GM21737 (cell line): Measurements from ENCODE around the gene DISC1.

Experiments used
- ATAC-seq: cut with Tn5 transposase; IDR thresholded peaks from one replicate; pipeline ENCODE4 v1.9.1; 2021; ENCODE audit warnings: mild to moderate bottlenecking, moderate library complexity; ENCODE audit not compliant: unreplicated experiment

DISC1 gene

DNA sequence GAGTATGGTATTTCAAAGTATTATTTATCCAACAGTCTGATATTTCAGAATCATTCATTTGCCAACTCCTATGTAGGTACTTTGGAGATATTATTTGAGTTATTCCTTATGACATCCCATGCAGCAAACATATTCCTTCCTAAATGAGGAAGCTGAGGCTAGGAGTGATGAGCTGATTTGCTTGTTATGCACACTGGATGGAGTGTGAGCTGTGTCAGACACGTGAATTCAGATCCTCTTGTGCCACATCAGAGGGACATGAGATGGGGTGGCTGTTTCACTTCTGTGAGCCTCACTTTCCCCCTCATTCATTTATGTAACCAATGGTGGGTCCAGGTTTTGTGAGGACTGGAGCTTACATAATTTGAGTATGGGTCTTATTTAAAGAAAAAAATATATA, 215.9 kb downstream of the DISC1 start:
- ATAC-seq, result no peak

DNA sequence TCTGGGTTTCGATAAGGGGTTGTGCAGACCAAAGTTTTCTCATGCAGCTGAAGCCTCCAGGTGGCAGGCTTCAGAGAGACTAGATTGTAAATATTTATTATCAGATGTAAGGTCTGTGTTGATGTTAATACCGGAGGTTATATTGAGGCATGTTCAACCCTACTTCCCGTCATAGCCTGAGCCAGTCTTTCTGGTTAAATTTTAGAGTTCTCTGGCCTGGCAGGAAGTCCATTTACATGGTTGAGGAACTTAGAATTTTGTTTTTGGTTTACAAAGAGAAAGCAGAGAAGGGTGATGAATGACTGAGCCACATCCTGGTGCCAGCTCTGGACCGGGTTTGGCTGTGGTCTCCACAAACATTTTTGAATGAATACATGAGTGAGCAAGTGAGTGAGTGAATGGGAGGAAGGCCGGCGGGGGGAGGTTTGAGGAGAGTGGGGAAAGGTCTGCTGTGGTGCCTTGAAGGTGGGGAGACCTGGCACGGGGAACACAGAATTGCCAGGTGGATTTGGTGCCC, 218.5 kb downstream of the DISC1 start:
- ATAC-seq, result peak; percentile 46

DNA sequence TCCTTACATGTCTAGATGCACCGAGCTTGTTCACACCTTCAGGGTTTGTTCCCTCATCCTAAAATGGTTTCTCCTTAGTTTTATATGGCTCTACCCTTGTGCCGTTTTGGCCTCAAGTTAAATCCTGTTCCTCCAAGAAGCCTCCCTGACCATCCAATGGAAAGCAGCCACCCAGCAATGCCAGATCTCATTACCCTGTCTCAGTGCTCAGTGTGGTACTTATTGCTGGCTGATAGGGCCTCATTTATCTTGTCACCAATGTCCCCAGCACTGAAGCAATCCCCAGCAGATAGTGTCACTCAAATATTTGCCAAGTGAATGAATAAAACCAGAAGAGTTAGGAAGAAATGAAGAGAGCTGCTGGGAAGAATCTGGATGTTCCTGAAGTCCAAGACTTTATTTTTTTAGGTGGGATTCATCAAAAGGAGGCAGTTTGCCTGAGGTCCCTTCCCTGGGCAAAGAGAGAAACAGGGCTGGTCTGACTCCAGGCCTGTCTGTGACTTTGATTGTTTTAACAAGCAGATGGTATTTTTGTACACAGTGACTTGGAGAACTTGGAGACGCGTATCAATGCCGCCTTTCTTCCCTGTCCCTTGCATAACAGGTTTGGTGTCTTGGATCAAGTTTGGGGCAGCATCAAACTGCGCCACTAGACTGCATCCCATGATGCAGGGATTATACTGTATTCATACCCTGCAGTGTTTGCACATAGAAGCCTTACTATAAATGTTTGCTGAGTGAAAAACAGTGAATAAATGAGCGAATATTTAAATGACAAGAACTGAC, 221.2 kb downstream of the DISC1 start:
- no peak for ATAC-seq

DNA sequence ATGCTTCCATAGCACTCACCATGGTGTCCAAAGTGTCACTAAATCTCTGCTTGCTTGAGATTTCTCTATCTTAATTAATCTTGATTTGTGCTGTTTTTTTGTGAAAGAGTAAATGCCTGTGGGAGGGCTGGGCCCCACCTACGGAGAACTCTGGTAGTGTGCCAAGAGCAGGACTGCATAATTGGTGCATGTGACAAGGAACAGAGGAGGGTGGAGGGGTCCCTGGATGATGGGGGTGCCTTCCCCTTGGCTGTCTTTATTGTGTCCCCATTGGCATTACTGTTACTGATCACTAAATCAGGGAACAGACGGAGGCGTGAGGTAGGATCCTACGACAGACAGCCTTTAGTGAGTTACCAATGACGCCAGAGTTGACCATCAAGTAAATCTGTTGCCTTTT, 223.4 kb downstream of the DISC1 start:
- ATAC-seq, result no peak

DNA sequence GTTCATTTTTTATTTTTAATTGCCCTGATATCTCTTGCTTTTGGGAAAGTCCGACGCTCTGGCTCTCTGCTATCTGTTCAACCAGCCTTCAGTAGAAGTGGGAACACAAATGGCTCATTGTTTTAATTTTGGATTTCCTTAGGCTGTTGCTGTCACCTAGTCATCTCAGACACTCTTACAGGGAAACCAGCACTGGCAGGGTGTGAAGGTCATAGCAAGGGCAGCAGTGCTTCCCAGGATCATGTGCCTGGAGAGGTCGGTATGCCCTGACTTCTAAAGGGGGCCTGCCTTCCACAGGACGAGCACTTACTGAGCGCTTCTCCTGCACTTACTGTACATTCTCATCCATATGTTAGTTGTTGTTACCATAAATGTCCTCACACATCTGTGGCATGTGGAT, 224.2 kb downstream of the DISC1 start:
- ATAC-seq, result no peak

DNA sequence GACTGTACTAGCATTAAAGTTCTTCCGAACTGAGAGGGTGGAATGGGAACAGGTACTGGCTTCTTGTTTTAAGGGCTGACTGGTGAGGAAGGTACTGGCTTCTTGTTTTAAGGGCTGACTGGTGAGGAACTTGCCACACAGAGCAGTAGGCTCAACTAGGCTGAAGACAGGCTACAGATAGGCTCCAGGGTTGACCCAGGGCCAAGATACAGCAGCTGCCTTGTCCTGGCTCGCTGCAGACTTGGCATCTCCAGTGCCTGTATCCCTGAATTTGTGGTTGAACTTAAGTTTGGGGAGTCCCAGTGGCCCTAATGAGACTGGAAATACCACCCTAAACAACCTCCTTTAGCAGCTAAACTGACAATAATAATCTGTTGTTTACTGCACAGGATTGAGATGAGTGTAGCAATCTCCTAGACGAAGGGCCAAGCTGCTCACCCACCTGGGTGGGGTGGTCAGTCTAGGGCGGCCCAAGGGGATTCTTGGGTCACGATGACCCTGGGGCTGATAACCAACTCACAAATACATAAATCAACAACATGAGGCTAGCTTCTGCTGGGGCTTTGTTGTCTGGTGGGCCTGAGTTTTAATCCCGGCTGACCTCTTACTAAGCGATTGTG, 227.1 kb downstream of the DISC1 start:
- no peak for ATAC-seq

DNA sequence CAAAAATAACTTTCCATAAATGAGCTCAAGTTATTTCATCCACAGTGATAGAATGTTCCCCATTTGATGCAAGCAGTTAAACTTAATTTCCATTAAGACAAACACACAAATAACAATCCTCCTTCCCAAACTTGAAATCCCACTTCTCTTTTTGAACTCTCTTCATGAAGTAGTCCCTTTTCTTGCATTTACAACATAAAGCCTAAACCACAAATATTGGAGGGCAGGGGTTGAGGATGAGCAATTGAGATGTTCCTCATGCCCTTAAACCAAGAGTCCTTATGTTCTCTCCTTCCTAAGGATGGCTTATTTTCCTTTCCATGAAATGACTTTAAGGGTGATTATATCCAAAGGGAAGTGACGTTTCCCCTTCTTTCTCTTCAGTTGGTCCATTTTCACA, 228.8 kb downstream of the DISC1 start:
- ATAC-seq, result no peak

DNA sequence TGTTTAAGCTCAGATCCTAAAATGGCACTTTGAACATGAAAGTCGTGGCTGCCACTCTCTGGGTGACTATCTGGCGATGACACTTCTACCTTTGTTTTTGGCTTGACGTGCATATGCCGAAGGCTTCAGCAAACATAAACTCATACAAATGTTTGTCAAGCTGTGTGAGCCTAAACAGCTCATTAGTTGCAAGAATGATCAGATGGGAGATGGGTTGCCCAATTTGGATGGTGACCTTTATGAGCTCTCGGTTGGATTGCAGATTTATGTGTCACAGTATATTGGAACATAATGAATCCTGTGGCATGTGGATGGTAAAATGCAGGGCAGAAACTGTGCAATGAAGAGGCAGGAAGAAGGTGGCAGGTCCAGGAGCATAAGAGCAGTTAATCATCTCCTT, 229.3 kb downstream of the DISC1 start:
- no peak for ATAC-seq

DNA sequence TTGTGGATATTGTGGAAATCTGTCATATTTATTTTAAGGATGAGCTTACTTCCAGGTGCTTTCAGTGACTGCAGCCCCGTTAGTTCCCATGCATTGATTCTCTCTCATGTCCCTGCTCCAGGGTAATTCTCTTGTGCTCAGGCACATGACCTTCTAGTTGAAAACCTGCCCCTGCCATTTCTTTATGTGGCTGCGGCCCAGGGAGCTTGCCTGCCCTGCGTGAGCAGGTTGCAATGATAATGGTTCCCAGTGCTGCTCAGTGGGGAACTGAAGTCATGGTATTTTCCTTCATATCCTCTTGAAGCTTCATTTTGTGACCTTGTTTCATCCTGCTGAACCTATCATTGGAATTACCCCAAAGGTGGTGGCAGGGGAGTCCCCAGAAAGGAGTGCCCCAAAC, 229.8 kb downstream of the DISC1 start:
- ATAC-seq, result no peak

DNA sequence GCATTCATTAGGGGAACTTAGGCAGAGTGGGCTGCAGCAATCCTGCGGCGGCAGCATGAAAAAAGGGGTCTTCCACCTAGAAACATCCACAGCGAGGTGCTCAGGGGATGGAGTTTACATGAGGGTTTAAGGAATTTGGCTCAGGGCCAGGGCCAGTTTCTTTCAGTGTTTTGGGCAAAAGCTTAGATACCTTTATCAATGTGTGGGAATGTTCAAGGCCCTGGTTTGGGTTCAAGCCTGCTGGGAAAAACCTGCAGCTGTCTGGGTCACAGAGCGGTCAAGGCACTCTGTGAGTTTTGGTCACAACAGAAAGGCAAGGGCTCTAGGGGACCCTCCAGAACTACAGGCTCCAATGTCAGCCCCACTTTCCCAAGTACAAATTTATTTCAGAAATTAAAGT, 230.3 kb downstream of the DISC1 start:
- no peak for ATAC-seq

DNA sequence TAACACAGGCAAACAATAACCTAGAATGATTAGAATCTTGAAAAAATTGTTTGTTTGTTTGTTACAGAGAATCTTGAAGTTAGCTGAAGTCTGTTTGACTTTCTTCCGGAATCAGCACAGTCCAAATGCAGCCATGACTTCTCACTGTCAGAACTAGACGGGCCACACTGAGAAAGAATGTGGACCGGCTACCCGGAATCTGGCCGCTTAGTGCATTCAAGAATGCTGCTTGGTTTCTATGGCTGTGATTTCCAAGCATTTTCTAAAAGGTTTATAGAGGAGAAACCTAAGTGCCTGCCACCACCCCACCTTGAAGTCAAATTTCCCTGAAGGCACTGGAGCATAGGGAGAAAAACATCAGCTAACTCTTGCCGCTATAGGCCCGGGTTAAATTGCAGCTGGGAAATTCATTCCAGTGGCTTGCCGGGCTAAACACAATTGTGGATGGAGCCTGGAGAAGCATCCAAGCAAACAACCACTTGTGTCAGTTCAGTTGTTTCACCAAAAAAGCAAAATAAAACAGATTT, 231.1 kb downstream of the DISC1 start:
- no peak for ATAC-seq

DNA sequence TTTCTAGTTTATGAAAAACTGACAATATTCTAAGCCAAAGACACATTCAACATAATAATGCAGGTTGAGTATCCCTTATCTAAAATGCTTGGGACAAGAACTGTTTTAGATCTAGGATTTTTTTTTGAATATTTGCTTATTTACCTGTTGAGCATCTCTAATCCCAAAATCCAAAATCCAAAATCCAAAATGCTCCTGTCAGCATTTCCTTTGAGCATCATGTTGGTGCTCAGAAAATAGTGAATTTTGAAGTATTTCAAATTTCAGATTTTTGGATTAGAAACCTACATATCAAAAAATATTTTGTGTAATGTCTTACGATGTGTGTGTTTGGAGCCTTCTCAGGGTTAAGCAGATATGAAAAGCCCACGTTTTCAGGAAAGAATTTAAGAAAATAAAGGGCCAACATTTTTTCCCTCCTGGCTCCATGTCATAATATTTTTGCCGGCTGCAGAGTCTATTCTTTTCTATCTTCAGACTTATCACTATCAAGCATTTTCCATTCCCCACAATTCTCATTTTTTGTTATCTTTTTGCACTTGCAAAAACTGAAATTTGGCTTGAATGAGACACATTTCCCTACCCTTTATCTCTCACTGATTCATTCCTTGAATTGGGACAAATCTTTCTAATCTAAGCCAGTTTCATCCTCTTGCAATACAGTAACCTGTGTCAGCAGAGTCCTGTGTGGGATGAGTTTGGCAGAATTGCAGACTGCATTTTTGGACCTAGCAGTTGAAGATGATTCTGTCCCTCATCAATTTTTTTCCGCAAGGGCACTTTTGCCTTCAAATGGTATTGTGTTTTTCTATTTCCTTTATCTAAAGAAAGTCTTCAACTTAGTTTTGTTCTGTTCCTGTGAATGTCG, 233.9 kb downstream of the DISC1 start:
- ATAC-seq, result no peak

DNA sequence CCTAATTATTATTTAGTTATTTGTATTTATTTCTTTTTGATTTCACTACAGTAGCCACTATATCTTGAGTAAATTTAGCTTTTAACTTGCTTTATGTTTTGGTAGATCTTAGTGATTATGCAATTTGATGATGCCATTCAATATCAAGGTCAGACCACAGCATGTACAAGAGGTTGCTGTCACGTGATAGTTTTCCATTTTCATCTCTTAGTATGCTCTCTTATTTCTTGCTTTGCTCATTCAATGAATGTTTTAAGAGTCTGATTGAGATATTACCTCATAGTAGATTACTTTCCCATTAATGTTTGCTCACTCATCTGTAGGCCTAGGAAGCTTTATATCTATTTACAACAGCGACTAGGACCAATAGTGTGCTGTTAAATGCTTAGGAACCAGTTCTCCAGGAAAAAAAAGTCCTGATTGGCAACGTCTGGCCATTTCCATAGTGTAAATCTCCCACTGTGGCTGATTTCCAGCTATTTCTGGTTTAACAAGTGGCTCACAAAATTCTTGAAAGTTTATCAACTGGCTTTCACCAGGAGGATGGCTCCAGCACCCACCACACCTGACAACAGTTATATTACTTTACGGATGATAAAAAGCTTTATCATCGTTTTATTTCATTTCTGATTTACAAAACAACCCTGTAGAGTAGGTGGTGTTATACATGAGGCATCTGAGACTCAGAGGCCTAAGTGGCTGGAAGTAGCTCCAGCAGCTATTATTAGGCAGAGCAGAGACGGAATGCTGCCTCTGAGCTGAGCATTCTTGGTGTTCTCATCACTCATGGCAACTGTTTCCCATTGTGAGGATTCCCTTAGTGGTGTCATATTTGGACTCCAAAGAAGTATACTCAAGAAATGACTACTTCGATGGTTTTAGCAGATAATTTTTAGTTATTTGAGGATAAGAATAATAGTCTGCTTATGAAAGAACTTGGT, 235.2 kb downstream of the DISC1 start:
- no peak for ATAC-seq

DNA sequence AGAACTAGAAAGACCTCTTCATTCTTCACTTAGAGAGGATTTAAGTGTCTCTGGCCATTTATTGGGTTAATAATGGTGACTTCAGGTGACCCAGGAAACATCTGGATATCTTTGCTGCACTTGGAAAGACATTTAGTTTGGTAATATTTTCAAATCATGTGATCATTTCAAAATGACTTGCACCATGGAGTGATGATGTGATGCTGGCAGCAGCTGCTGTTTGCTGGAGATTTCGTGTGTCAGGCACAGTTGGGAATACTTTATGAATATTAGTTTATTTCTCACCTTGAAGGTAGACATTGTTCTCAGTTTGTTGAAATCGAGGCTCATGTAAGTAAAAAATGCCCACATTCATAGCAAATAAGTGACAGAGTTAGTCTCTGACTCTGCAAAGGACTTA, 236.0 kb downstream of the DISC1 start:
- no peak for ATAC-seq

DNA sequence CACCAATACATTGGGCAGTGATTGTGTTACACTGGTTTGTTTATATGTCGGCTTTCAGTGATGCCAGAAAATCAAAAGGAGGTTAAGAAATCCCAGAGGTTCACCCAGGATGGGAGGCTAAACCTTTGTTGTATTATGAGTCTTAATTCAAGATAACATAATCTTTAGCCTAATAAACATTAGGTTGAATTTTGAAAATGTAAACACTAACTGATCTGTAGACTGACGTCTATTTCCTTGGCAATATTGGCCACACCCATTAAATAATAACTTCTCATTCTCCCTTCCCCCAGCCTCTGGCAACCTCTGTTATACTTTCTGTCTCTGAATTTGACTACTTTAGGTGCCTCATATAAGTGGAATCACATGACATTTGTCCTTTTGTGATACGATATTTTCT, 238.7 kb downstream of the DISC1 start:
- ATAC-seq, result no peak

DNA sequence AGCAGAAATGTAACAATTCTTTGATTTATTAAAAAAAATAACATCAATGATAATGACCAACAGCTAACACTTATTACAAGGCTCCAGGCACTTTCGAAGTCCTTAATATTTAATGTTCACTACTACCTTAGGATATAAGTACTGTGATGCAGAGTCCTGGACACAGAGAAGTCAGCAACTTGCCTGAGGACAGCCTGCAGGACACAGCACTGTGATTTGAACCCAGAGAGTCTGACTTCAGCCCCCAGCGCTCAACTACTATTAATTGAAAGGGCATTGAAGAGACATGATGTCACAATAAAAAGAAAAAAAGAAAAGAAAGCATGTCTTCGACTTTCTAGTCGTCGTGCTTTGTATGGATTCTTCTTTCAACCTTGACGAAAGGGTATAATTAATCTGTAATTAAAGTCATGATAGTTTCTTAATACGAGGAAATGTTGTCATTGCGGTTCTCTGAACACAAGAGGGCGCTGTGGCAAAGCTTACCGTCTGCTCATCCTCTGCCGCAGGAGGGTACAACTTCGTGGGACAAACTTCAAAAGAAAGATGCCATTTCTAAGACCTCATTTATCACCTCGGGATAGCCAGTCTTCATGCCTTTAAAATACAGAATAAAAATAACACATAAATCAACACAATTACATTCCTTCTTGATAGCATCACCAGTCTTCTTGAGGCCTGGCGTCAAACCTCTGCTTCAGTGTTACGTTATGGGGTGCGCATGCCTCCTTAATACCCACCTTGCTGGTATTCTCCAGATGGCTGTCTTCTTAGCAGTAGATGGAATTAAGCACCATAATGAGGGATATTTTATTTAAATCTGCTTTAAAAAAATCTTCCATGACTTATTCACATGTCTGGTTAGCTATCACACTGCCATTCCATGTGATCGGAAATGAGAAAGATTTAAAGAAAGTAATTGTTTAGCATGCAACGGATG, 240.1 kb downstream of the DISC1 start:
- ATAC-seq, result no peak

DNA sequence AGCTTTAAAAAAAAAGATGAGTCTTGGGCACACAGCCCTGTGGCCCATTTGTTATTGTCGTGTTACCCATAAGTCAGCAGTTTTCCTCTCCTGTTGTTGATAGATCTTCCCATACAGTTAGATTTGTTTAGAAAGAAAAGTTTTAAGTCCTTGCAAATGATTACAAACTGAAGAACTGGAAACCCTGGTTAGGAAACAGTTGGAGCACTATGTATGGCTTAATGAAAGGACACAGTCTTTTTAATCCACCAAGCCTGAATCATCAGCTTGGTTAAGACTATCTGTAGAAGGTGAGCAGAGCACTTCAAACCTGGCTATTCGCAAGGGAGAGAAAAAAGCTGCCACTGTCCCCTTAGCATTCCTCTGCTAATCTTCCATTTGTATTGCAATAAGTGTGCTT, 241.0 kb downstream of the DISC1 start:
- ATAC-seq, result no peak

DNA sequence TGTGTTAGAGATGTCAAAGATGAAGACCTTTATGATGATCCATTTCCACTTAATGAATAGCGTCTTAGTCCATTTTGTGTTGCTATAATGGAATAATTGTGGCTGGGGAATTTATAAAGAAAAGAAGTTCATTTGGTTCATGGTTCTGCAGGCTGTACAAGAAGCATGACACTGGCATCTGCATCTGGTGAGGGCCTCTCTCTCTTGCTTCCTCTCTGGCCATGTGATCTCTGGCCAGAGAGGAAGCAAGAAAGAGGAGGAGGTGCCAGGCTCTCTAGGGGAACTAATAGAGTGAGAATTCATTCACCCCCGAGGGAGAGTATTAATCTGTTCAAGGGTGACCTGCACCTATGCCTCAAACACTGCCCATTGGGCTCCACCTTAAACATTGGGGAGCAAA, 242.8 kb downstream of the DISC1 start:
- no peak for ATAC-seq

DNA sequence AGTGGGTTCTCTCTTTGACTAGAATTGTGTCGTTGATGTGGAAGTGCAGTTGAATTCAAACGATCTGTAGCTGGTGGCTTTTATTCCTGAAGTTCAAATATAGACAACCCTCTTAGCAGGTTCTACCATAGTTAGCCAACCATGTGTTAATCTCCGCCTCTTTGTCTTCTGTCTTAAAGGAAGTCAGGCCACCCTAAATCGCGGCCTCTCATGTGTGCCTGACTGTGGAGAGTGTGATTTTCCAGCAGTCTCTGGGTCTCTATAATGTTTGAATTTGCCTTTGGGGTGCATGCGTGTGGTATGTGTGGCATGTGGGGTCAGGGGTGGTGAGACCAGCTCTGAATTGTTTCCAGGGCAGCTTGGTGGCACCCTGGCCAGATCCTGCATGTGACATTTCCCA, 244.9 kb downstream of the DISC1 start:
- ATAC-seq, result no peak
